Measurements from ENCODE around the gene CLCF1. TPM values are rescaled to one million over a fixed set of nuclear protein-coding genes. Genes with fewer than 3 reads are reported as not detected.

Gene CLCF1
- total RNA-seq, 1 donor = 6.9 TPM

DNA sequence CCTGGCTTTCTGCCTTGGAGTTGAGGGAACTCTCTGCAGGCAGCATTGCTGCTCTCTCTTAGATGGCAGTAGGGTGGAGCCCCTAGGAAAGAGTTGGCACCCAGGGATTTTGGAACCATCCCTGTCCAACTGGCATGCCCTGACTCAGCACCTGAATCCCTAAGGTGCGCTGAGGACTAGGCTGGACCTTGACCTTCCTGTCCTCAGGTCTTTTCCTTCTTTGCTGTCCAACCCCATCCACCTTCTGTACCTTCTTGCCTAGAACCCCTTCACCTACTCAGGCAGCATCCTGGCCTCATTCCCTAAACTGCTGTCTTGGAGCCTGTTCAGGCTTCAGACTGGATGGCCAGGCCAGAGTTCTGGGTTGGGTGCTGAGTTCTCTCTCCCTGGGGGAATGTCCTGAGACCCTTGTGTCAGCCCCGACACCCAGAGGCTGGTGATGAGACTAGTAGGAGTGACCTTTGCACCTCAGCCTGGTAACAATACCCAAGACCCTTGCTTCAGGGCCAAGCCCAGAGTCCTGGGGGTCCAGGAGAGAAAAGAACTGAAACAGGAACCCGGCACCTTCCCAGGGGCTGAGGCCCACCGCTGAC, 17.5 kb downstream of the CLCF1 start:
- Histone ChIP-seq H3K27me3 (ENCODE audit: insufficient read depth, low read length) (no peaks in the 10 kb centered on the region), H3K4me3 (ENCODE audit: insufficient read depth, low read length) (no peak overlapping the region), H4K20me1 (ENCODE audit: insufficient read depth, low read length) (no peaks in the 10 kb centered on the region), H3K36me3 (ENCODE audit: insufficient read depth, low read length) (peaks cover 4% of the 10 kb centered on the region), H3K79me2 (ENCODE audit: insufficient read depth, low read length) (peaks cover 18% of the 10 kb centered on the region), H2AFZ (ENCODE audit: low read length) (no peak overlapping the region), H3K27ac (ENCODE audit: low read depth, low read length) (peak overlapping the region; percentile 90), H3K9me3 (ENCODE audit: low read depth, low read length) (no peaks in the 10 kb centered on the region), H3K4me2 (ENCODE audit: insufficient read depth, low read length) (no peak overlapping the region), H3K4me1 (ENCODE audit: insufficient read depth, low read length) (peaks cover 69% of the 10 kb centered on the region)
- TF ChIP-seq, protein P1, sequence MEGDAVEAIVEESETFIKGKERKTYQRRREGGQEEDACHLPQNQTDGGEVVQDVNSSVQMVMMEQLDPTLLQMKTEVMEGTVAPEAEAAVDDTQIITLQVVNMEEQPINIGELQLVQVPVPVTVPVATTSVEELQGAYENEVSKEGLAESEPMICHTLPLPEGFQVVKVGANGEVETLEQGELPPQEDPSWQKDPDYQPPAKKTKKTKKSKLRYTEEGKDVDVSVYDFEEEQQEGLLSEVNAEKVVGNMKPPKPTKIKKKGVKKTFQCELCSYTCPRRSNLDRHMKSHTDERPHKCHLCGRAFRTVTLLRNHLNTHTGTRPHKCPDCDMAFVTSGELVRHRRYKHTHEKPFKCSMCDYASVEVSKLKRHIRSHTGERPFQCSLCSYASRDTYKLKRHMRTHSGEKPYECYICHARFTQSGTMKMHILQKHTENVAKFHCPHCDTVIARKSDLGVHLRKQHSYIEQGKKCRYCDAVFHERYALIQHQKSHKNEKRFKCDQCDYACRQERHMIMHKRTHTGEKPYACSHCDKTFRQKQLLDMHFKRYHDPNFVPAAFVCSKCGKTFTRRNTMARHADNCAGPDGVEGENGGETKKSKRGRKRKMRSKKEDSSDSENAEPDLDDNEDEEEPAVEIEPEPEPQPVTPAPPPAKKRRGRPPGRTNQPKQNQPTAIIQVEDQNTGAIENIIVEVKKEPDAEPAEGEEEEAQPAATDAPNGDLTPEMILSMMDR (IDR thresholded peaks at IDR 0.05; ENCODE audit: extremely low read depth, low read depth, low read length) = no peak
- no peak for DNase-seq (ENCODE audit: insufficient read length, low spot score, missing footprints)

DNA sequence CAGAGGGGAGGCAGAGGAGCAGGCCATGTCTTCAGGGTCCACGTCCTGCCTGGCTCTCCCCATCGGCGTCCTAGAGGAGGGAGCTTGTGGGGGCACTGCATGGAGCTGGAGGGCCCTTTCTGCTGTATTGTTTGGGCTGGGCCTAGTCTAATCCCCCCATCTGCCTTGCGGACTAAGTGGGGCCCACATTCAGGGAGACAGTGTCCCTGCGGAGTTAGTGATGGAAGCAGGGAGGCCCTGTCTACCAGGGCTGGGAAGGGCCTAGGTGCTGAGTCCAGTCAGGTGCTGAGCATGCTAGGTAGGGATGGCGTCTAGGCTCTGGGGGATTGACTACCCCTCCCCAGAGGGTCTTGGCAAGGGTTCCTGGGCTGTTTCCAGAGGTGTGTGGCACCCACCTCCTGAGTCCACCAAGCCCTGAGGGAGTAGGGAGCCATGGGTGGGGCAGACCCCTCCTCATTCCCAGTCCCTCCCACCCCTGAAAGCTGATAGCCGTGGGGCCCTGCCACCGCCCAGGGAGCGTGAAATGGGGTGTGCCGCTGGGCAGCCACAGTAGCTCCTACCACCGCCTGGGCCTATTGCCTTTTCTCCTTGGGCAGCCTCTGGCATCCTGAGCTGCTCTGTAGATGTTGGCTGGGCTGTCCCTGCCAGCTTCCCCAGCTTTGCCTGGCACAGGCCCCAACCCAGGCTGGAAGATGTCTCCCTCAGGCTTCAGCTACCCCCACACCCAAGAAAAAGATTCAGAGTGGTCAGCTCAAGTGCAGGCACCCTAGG, 18.2 kb downstream of the CLCF1 start:
- no peaks in the 10 kb centered on the region for H4K20me1 ChIP-seq (ENCODE audit: insufficient read depth, low read length)
- peaks cover 18% of the 10 kb centered on the region for H3K79me2 ChIP-seq (ENCODE audit: insufficient read depth, low read length)
- peak; percentile 62 for DNase-seq (ENCODE audit: insufficient read length, low spot score, missing footprints)
- H2AFZ ChIP-seq (ENCODE audit: low read length) = no peak overlapping the region
- peak overlapping the region; percentile 23 for H3K4me3 ChIP-seq (ENCODE audit: insufficient read depth, low read length)
- TF ChIP-seq, protein P1 (IDR thresholded peaks at IDR 0.05; ENCODE audit: extremely low read depth, low read depth, low read length) = no peak
- peaks cover 4% of the 10 kb centered on the region for H3K36me3 ChIP-seq (ENCODE audit: insufficient read depth, low read length)
- H3K4me1 ChIP-seq (ENCODE audit: insufficient read depth, low read length) = peaks cover 69% of the 10 kb centered on the region
- H3K27ac ChIP-seq (ENCODE audit: low read depth, low read length) = peak overlapping the region; percentile 90
- no peaks in the 10 kb centered on the region for H3K9me3 ChIP-seq (ENCODE audit: low read depth, low read length)
- peak overlapping the region; percentile 11 for H3K4me2 ChIP-seq (ENCODE audit: insufficient read depth, low read length)
- no peaks in the 10 kb centered on the region for H3K27me3 ChIP-seq (ENCODE audit: insufficient read depth, low read length)

DNA sequence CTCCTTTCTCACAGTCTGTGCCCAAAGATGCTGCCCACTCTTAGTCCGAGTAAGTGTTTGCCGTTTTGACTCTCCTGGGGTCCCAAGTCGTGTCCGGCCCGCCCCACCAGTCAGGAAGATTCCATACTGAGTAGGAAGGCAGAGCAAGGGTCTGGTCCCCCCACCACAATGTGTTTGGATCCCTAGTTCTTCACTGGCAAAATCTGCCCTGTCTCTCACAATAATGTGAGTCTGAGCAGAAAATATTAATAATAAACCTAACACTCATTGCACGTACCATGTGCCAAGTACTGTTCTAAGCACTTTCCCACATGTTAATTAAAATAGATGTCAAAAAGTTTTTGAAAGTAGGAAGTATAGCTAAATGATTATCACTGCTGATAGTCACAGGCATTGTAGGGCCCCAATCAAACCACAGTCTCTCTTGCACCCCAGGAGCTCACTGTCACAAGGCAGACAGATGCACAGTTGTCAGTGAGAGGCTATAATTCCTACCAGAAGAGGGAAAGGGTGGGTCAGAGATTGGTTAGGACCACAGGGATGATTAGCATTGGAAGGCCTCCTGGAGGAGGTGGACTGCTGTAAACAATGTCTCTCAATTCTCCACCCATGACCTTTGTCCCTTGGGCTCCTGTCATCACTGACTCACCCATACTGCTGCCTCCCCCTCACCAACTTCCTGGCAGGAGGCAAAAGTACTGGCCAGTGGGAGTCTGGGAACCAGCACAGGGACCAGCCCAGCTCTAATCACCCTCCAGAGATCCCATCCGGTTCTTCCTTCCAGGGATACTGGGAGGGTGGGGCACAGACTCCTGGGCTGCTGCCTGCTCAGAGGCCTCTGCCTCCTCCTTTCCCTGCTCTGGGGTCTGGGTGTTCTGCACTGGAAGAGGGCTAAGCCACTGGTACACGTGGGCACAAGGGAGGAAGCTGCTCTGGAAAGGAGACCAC, 19.0 kb downstream of the CLCF1 start:
- Histone ChIP-seq H3K36me3 (ENCODE audit: insufficient read depth, low read length) (peaks cover 4% of the 10 kb centered on the region), H3K4me3 (ENCODE audit: insufficient read depth, low read length) (peak overlapping the region; percentile 76), H4K20me1 (ENCODE audit: insufficient read depth, low read length) (no peaks in the 10 kb centered on the region), H3K79me2 (ENCODE audit: insufficient read depth, low read length) (peaks cover 18% of the 10 kb centered on the region), H3K27me3 (ENCODE audit: insufficient read depth, low read length) (no peaks in the 10 kb centered on the region), H3K4me1 (ENCODE audit: insufficient read depth, low read length) (peaks cover 74% of the 10 kb centered on the region), H3K4me2 (ENCODE audit: insufficient read depth, low read length) (peak overlapping the region; percentile 91), H3K27ac (ENCODE audit: low read depth, low read length) (peak overlapping the region; percentile 90), H3K9me3 (ENCODE audit: low read depth, low read length) (no peaks in the 10 kb centered on the region), H2AFZ (ENCODE audit: low read length) (no peak overlapping the region)
- DNase-seq (ENCODE audit: insufficient read length, low spot score, missing footprints) = peak; percentile 98
- TF ChIP-seq, protein P1 (IDR thresholded peaks at IDR 0.05; ENCODE audit: extremely low read depth, low read depth, low read length) = peak; percentile 20

Measured in osteoblast (primary cell).